GM12878 (cell line): ENCODE measurements around the gene MRC2.

Experiments used
- CHD2 ChIP-seq: IDR thresholded peaks from 2 replicates; pipeline ENCODE4 v1.6.1; 2011; ENCODE audit warnings: low read depth, low read length, improper control_type of control experiment, borderline replicate concordance
- GATAD2B ChIP-seq: fragments of 450-650 bp; conservative IDR thresholded peaks from 2 replicates; pipeline ENCODE4 v1.6.1; 2017; ENCODE audit warnings: low read depth, mild to moderate bottlenecking, moderate library complexity
- MEF2A ChIP-seq: IDR thresholded peaks from 2 replicates; pipeline ENCODE4 v1.6.1; 2011; ENCODE audit warnings: low read depth, mild to moderate bottlenecking, low read length, moderate library complexity; ENCODE audit not compliant: insufficient read depth
- MYB ChIP-seq: fragments of 150-350 bp; IDR thresholded peaks from 2 replicates; pipeline ENCODE4 v1.6.1; 2014; ENCODE audit warnings: mild to moderate bottlenecking, low read depth, low read length, borderline replicate concordance
- NFIC ChIP-seq: IDR thresholded peaks from 2 replicates; pipeline ENCODE4 v1.6.1; 2012; ENCODE audit warnings: low read depth, mild to moderate bottlenecking, inconsistent platforms, low read length, moderate library complexity
- SRF ChIP-seq, 2 experiments: IDR thresholded peaks; 2 replicates each; pipeline ENCODE4 v1.6.1; 2011; ENCODE audit warnings: low read depth in 2 of 2, low read length in 2 of 2, mild to moderate bottlenecking in 1 of 2, moderate library complexity in 1 of 2

DNA sequence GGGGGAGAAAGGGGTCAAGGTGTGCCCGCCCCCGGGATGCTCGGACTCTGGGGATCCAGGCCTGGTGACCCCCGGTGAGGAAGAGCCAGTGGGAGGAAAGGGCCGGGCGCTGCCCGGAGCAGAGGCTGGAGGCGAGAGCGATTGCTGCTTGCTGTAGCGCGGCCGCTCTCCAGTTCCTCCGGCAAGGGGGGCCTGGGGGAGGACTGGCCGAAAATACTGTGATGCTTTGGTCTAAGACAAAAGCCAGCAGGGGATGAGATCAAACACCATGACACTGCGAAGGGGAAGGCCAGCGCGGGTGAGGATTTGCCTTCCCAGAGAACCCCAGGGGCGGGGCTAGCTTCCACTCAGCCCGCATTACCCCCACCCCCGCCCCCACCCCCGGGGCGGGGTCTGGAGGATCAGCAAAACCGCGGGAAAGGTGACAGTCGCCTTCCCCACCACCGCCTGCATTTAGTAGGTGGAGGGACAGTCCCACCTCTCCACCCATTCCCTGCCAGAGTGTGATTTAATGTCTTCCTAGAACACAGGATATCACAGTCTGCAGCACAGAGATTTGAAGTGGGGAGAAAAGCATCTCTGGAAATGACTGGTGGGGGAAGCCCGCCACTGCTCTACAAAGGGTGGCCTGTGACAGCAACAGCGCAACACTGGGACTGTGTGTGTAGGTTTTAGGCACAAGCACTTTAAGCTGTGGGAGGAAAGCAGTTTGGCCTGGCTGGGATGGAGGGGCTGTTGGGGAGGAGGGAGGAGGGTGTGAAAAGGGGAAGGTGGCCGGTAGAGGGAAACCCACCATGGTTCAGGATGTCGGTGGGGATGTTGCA, 25.7 kb downstream of the MRC2 start:
- TF ChIP-seq MYB, result no peak
- TF ChIP-seq MEF2A, result 0 out of 2 replicates have a peak, but pooled peaks have one; percentile 61
- 0 out of 2 replicates have a peak, but pooled peaks have one; percentile 32 for TF ChIP-seq GATAD2B
- peak; percentile 88 for TF ChIP-seq NFIC
- TF ChIP-seq CHD2, result no peak; the same call in 1 of the 2 replicates
- TF ChIP-seq SRF (IDR thresholded peaks at IDR 0.05; ENCODE audit: low read depth in 2 of 2, low read length in 2 of 2), result no peak
